ENCODE results near the gene CACNG3.

GRCh38 chr16:24396350-24397271 lies 140.5 kb downstream of the CACNG3 start:
- TF ChIP-seq REST (IDR thresholded peaks at IDR 0.05; ENCODE audit: insufficient read depth in 1 of 2, low read depth in 2 of 2, low read length in 2 of 2) (no peak), TAF1 (IDR thresholded peaks at IDR 0.05; ENCODE audit: borderline replicate concordance, insufficient read depth, low read length) (no peak), POLR2AphosphoS5 (IDR thresholded peaks at IDR 0.05; ENCODE audit: low read depth, low read length) (no peak), SIN3A (IDR thresholded peaks at IDR 0.05; ENCODE audit: borderline replicate concordance, insufficient read depth, low read length) (no peak)
